ENCODE results near the gene PLCB4.

DNA sequence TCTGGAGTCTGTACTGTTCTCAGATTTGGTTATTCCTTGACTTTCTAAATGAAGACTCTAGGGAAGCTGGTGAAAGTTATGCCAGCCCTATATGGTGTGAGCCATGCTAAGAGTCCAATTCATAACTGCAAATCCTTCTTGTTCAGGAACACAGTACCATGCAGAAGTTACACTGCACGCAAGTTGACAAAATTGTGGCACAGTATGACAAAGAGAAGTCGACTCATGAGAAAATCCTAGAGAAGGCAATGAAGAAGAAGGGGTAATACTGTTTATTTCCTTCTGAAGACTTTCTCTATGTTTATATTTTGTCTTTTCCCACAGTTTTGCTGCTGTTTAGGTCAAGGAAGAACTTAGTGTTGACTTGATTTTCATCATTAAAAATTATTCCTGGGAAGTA lies 384.3 kb downstream of the PLCB4 start:
- TF ChIP-seq, protein P1, sequence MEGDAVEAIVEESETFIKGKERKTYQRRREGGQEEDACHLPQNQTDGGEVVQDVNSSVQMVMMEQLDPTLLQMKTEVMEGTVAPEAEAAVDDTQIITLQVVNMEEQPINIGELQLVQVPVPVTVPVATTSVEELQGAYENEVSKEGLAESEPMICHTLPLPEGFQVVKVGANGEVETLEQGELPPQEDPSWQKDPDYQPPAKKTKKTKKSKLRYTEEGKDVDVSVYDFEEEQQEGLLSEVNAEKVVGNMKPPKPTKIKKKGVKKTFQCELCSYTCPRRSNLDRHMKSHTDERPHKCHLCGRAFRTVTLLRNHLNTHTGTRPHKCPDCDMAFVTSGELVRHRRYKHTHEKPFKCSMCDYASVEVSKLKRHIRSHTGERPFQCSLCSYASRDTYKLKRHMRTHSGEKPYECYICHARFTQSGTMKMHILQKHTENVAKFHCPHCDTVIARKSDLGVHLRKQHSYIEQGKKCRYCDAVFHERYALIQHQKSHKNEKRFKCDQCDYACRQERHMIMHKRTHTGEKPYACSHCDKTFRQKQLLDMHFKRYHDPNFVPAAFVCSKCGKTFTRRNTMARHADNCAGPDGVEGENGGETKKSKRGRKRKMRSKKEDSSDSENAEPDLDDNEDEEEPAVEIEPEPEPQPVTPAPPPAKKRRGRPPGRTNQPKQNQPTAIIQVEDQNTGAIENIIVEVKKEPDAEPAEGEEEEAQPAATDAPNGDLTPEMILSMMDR (conservative IDR thresholded peaks at IDR 0.05 in 1 of 2, IDR thresholded peaks at IDR 0.05 in 1 of 2; ENCODE audit: low read depth in 1 of 2, low read length in 2 of 2): no peak
- no peak for TF ChIP-seq EZH2 (IDR thresholded peaks at IDR 0.05; ENCODE audit: low read length, missing control alignments)

Data from fibroblast of lung (primary cell).